SK-N-SH treated with all-trans-retinoic acid at 6 μM for 48 hours (cell line): Measurements from ENCODE around the gene ZNF730.

Experiments
- ARNTL ChIP-seq: fragments of 450-650 bp; formaldehyde crosslinking; IDR thresholded peaks from 2 replicates; pipeline ENCODE4 v1.5.0; 2020; ENCODE audit warnings: low read depth, mild to moderate bottlenecking, moderate library complexity, borderline replicate concordance
- BACH2 ChIP-seq: fragments of 250-450 bp; sonication (Bioruptor Pico); IDR thresholded peaks from 2 replicates; pipeline ENCODE4 v1.9.0; 2021; ENCODE audit warnings: mild to moderate bottlenecking, borderline replicate concordance
- CSDC2 ChIP-seq: fragments of 250-450 bp; sonication (Bioruptor Pico); IDR thresholded peaks from 2 replicates; pipeline ENCODE4 v1.5.0; 2020; ENCODE audit warnings: mild to moderate bottlenecking, moderate library complexity
- GLIS3 ChIP-seq: fragments of 250-450 bp; sonication (Bioruptor Pico); IDR thresholded peaks from 2 replicates; pipeline ENCODE4 v1.5.0; 2020; ENCODE audit warnings: mild to moderate bottlenecking, moderate library complexity
- OSR1 ChIP-seq: fragments of 250-450 bp; sonication (Bioruptor Pico); IDR thresholded peaks from 2 replicates; pipeline ENCODE4 v1.8.0; 2022; ENCODE audit warnings: moderate library complexity, mild to moderate bottlenecking, inconsistent platforms
- PATZ1 ChIP-seq: fragments of 250-450 bp; sonication (Bioruptor Pico); IDR thresholded peaks from 2 replicates; pipeline ENCODE4 v1.8.0; 2020; ENCODE audit warnings: mild to moderate bottlenecking, moderate library complexity, borderline replicate concordance
- ZC3H10 ChIP-seq: fragments of 250-450 bp; sonication (Bioruptor Pico); IDR thresholded peaks from 2 replicates; pipeline ENCODE4 v1.5.1; 2021; ENCODE audit warnings: mild to moderate bottlenecking, moderate library complexity
- ZFP3 ChIP-seq: fragments of 250-450 bp; sonication (Bioruptor Pico); IDR thresholded peaks from 2 replicates; pipeline ENCODE4 v1.5.0; 2020; ENCODE audit warnings: mild to moderate bottlenecking, moderate library complexity

- TF ChIP-seq PATZ1: no peak
- TF ChIP-seq ZFP3 (CRISPR knock-in tag): no peak
- no peak for TF ChIP-seq OSR1
- no peak for TF ChIP-seq ZC3H10 (CRISPR knock-in tag)
- TF ChIP-seq BACH2 (CRISPR knock-in tag): no peak
- TF ChIP-seq CSDC2: no peak
- no peak for TF ChIP-seq ARNTL (CRISPR knock-in tag)
- no peak for TF ChIP-seq GLIS3 (CRISPR knock-in tag)
These were observed 29.0 kb downstream of the ZNF730 start for GRCh38 chr19:23145617-23146415.
